Gastroesophageal sphincter (tissue), 3 donors: ENCODE data around the gene AP1M2.

Source experiments
- EP300 ChIP-seq: sonication (generic); formaldehyde crosslinking; IDR thresholded peaks from one replicate; pipeline ENCODE4 v1.6.1; 2017; ENCODE audit warnings: antibody characterized with exemption, mild to moderate bottlenecking
- POLR2A ChIP-seq, 2 donors: fragments of 450-650 bp; IDR thresholded peaks; one replicate each; pipeline ENCODE4 v1.6.1; 2017; ENCODE audit warnings: antibody characterized with exemption in 2 of 2, mild to moderate bottlenecking in 2 of 2, moderate library complexity in 1 of 2
- POLR2AphosphoS5 ChIP-seq: sonication (generic); formaldehyde crosslinking; IDR thresholded peaks from one replicate; pipeline ENCODE4 v1.6.1; 2017; ENCODE audit warnings: antibody characterized with exemption
- TF ChIP-seq, protein P1 (sequence below), 4 experiments: fragments of 200-600 bp in 2 of 4; fragments of 450-650 bp in 2 of 4; sonication (generic) in 1 of 4; IDR thresholded peaks; one replicate each; pipeline ENCODE4 v1.5.1; 2017 to 2019; ENCODE audit warnings: antibody characterized with exemption in 4 of 4, mild to moderate bottlenecking in 2 of 4, moderate library complexity in 2 of 4

DNA sequence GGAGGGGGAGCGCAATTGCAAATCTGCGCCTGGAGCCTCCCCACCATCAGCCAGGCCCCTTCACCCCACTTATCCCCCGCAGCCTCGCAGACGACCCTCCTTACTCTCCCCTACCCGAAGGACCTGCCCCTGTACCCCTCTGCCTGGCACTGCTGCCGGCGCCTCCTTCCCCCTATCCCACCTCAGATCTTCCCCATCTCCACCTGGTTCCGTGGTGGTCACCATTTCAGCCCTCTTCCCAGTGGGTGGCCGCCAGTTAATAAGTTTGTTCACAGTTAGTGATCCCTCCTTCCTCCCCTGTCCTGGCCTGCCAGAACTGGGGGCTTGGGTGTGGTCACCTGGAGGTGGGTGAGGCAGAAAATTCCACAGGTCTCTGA, 38.6 kb upstream of the AP1M2 start:
- TF ChIP-seq, protein P1, sequence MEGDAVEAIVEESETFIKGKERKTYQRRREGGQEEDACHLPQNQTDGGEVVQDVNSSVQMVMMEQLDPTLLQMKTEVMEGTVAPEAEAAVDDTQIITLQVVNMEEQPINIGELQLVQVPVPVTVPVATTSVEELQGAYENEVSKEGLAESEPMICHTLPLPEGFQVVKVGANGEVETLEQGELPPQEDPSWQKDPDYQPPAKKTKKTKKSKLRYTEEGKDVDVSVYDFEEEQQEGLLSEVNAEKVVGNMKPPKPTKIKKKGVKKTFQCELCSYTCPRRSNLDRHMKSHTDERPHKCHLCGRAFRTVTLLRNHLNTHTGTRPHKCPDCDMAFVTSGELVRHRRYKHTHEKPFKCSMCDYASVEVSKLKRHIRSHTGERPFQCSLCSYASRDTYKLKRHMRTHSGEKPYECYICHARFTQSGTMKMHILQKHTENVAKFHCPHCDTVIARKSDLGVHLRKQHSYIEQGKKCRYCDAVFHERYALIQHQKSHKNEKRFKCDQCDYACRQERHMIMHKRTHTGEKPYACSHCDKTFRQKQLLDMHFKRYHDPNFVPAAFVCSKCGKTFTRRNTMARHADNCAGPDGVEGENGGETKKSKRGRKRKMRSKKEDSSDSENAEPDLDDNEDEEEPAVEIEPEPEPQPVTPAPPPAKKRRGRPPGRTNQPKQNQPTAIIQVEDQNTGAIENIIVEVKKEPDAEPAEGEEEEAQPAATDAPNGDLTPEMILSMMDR (IDR thresholded peaks at IDR 0.05), result no peak
- no peak for TF ChIP-seq POLR2A (IDR thresholded peaks at IDR 0.05)
- no peak for TF ChIP-seq POLR2AphosphoS5
- no peak for TF ChIP-seq EP300
